ENCODE data around the gene EPHB1. TPM values are rescaled to one million over a fixed set of nuclear protein-coding genes. Genes with fewer than 3 reads are reported as not detected.
"Not testable (repeated sequence)": the region's sequence is repeated elsewhere in the genome, so short reads cannot be mapped to it uniquely, and the experiment has no call there.

The EPHB1 gene
- total RNA-seq, 4 donors from 2014 or later, result 2.3 to 5.6 (median 4.6) TPM

- intact Hi-C loops (cut with DNase I), result no loop called here
- Histone ChIP-seq H3K27ac (no peak overlapping the region), H3K27me3 (no peaks in the 10 kb centered on the region), H3K9me3 (no peaks in the 10 kb centered on the region), H3K36me3 (no peaks in the 10 kb centered on the region), H3K4me3 (replicated peaks in 1 of 3) (no peak overlapping the region), H3K4me1 (no peaks in the 10 kb centered on the region)
- no peak for DNase-seq
- WGBS, 2 donors, result 100% methylated on average over 1 of the region's 1 CpG
- TF ChIP-seq CTCF (IDR thresholded peaks at IDR 0.05) (no peak), POLR2A (IDR thresholded peaks at IDR 0.05) (no peak)
These were observed 22.5 kb upstream of the EPHB1 start for GRCh38 chr3:134772591-134772990.

GRCh38 chr3:134775831-134776230, 19.2 kb upstream of the EPHB1 start:
- no peak for DNase-seq
- Histone ChIP-seq H3K9me3 (no peaks in the 10 kb centered on the region), H3K27ac (no peak overlapping the region), H3K36me3 (no peaks in the 10 kb centered on the region), H3K4me3 (replicated peaks in 1 of 3) (no peak overlapping the region), H3K4me1 (no peaks in the 10 kb centered on the region), H3K27me3 (no peaks in the 10 kb centered on the region)
- intact Hi-C loops (cut with DNase I), result no loop called here
- TF ChIP-seq POLR2A (IDR thresholded peaks at IDR 0.05), result no peak
- TF ChIP-seq CTCF (IDR thresholded peaks at IDR 0.05), result no peak
- WGBS, 2 donors, result 92 to 95% methylated on average over 5 of the region's 5 CpGs

GRCh38 chr3:134776518-134776917, 18.5 kb upstream of the EPHB1 start:
- WGBS, 2 donors, result 86 to 92% methylated on average over 1 of the region's 1 CpG
- DNase-seq, result no peak

GRCh38 chr3:134777341-134777740, 17.7 kb upstream of the EPHB1 start:
- no peak for DNase-seq
- WGBS, 2 donors, result 84 to 92% methylated on average over 5 of the region's 5 CpGs
- intact Hi-C loops (cut with DNase I), result no loop called here
- no peaks in the 10 kb centered on the region for H3K9me3 ChIP-seq
- H3K36me3 ChIP-seq, result no peaks in the 10 kb centered on the region
- no peaks in the 10 kb centered on the region for H3K4me1 ChIP-seq
- no peak overlapping the region for H3K27ac ChIP-seq
- H3K27me3 ChIP-seq, result no peaks in the 10 kb centered on the region
- TF ChIP-seq CTCF (IDR thresholded peaks at IDR 0.05) (no peak), POLR2A (IDR thresholded peaks at IDR 0.05) (no peak)
- H3K4me3 ChIP-seq (replicated peaks in 1 of 3), result no peak overlapping the region

More at GRCh38 chr3:134776518-134776917, 18.5 kb upstream of the EPHB1 start:
- no peaks in the 10 kb centered on the region for H3K27me3 ChIP-seq
- TF ChIP-seq POLR2A (IDR thresholded peaks at IDR 0.05), result no peak
- TF ChIP-seq CTCF (IDR thresholded peaks at IDR 0.05), result no peak
- no peak overlapping the region for H3K4me3 ChIP-seq (replicated peaks in 1 of 3)
- no peak overlapping the region for H3K27ac ChIP-seq
- no peaks in the 10 kb centered on the region for H3K36me3 ChIP-seq
- H3K9me3 ChIP-seq, result no peaks in the 10 kb centered on the region
- H3K4me1 ChIP-seq, result no peaks in the 10 kb centered on the region
- intact Hi-C loops (cut with DNase I), result no loop called here

- H3K9me3 ChIP-seq; H3K4me1 ChIP-seq; H3K36me3 ChIP-seq; H3K4me3 ChIP-seq (replicated peaks in 1 of 3); DNase-seq; H3K27ac ChIP-seq; H3K27me3 ChIP-seq; intact Hi-C loops (cut with DNase I): not testable (repeated sequence)
- WGBS, 2 donors, result 94 to 96% methylated on average over 4 of the region's 4 CpGs
These were observed 6.8 kb upstream of the EPHB1 start for GRCh38 chr3:134788283-134788682.

GRCh38 chr3:134790065-134790464, 5.0 kb upstream of the EPHB1 start:
- WGBS, 2 donors, result 90% methylated on average over 2 of the region's 2 CpGs
- intact Hi-C loops (cut with DNase I), result loop anchor here (10.0 kb wide), 1 partner anchor 1105 kb away; no protein-coding TSS in a partner anchor
- no peaks in the 10 kb centered on the region for H3K36me3 ChIP-seq
- no peaks in the 10 kb centered on the region for H3K9me3 ChIP-seq
- H3K4me1 ChIP-seq, result no peaks in the 10 kb centered on the region
- no peaks in the 10 kb centered on the region for H3K27me3 ChIP-seq
- no peak for TF ChIP-seq POLR2A (IDR thresholded peaks at IDR 0.05)
- no peak for TF ChIP-seq CTCF (IDR thresholded peaks at IDR 0.05)
- H3K27ac ChIP-seq, result no peak overlapping the region
- no peak overlapping the region for H3K4me3 ChIP-seq (replicated peaks in 1 of 3)
- no peak for DNase-seq

All from thyroid gland (tissue), 4 donors.